HUES64 (cell line): ENCODE data around the gene GPANK1.

Experiments used
- H3K27ac ChIP-seq: 2 replicates; pipeline ENCODE4 v1.7.0; 2013; ENCODE audit warnings: low read depth, low read length, inconsistent platforms
- H3K27me3 ChIP-seq: 2 replicates; pipeline ENCODE4 v1.6.1; 2013; ENCODE audit warnings: mild to moderate bottlenecking, low read length; ENCODE audit not compliant: insufficient read depth
- H3K36me3 ChIP-seq: 2 replicates; pipeline ENCODE4 v1.6.1; 2013; ENCODE audit warnings: mild to moderate bottlenecking, low read length; ENCODE audit not compliant: insufficient read depth
- H3K4me1 ChIP-seq: 2 replicates; pipeline ENCODE4 v1.6.1; 2013; ENCODE audit warnings: mild to moderate bottlenecking, low read length, moderate library complexity; ENCODE audit not compliant: insufficient read depth
- H3K4me3 ChIP-seq: 2 replicates; pipeline ENCODE4 v1.5.1; 2013; ENCODE audit warnings: mild to moderate bottlenecking, low read length, moderate library complexity
- H3K9ac ChIP-seq: 2 replicates; pipeline ENCODE4 v1.6.1; 2013; ENCODE audit warnings: mild to moderate bottlenecking, low read depth, low read length
- H3K9me3 ChIP-seq: 2 replicates; pipeline ENCODE4 v1.6.1; 2013; ENCODE audit warnings: low read depth, low read length; ENCODE audit not compliant: insufficient read depth
- WGBS: fragments of 150-250, 120-280 bp; methylation state at CpG from one replicate; pipeline ENCODE4 v1.1.7; 2013; ENCODE audit warnings: missing lambda C conversion rate; 5-methylcytosine and 5-hydroxymethylcytosine counted together

The GPANK1 gene

DNA sequence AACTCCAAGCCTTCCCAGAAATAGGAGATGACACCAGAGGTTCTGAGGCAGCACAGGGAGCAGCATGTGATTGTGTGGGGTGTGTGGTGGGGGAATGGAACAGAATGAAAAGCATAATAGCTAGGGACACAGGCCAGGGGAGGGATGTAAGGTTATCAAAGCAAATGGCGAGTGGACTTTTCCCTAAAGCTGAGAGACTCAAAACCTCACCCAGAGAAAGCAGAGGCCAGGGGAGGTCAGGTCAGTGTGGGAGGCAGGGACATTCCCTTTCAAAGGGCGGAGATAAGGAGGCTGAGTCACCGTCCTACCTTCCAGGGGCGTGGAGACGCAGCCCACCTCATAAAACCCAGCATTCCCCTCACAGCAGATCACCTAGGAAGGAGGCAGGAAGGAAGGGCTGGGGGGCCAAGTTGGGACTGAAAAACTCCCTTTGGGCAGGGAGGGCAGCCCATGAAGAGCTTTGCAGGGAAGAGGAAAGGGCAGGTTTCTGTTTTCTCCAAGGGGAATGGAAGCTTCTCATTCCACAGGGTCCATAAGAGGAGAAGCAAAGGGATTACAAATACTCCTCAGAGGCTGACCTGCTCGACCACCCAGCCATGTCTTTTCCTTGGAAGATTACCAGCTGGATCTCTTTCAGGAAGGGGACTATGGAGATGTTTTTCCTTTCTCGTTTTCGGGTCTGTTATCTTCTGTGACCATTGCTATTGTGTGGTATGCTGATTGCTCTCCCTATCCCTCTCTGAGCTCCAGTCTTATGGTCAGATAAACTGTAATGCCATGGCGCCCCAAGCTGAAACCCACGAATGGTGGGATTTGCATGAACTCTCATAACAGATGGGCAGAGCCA, 25.7 kb upstream of the GPANK1 start:
- Histone ChIP-seq H3K4me1 (no peaks in the 10 kb centered on the region), H3K9ac (no peak overlapping the region), H3K27ac (no peak overlapping the region), H3K27me3 (no peaks in the 10 kb centered on the region), H3K4me3 (no peak overlapping the region), H3K36me3 (peaks cover 81% of the 10 kb centered on the region), H3K9me3 (no peaks in the 10 kb centered on the region)
- WGBS, result 71% methylated on average over 8 of the region's 10 CpGs

DNA sequence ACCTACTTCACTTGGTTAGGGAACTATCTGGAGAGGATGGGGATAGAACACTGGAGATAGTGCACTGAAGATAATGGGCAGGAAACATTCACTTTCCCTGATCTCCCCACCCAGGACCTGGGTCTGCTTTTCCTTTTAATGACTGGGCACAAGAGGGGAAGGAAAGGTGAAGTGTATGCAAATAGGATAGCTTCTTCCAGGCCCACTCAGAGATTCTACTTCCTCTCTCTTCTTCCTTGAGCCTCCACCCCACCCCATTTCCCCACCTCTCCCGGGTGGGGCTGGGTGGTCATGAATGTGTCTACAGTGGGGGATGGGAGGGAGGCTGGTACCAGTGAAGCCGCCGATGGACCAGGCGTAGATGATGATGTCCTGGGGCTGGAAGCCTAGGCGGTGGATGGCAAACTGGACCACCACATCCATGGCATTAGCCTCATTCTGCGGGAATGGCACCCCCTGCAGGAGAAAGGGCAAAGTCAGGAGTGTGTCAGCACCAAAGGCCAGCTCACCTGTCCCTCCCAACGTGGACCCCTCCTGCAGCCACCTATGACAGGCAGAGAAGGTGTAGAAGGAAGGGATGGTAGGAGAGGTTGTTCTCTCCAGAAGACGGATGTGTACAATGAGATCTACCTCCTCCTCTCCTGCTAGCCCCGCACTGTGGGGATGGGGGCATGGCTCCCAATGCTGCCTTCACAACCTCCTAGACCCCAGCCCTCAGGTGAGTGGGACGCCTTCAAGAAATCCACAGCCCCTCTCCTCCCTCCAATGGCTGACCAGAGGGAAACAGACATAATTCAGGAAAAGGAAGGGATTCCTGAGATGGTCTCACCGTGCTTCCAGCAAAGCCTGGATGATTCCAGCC, 24.7 kb upstream of the GPANK1 start:
- 89% methylated on average over 11 of the region's 11 CpGs for WGBS
- H3K27ac ChIP-seq, result no peak overlapping the region
- H3K4me1 ChIP-seq, result no peaks in the 10 kb centered on the region
- no peak overlapping the region for H3K4me3 ChIP-seq
- H3K9ac ChIP-seq, result no peak overlapping the region
- H3K9me3 ChIP-seq, result no peaks in the 10 kb centered on the region
- H3K36me3 ChIP-seq, result peaks cover 73% of the 10 kb centered on the region
- no peaks in the 10 kb centered on the region for H3K27me3 ChIP-seq

- H3K27me3 ChIP-seq, result no peaks in the 10 kb centered on the region
- no peaks in the 10 kb centered on the region for H3K9me3 ChIP-seq
- H3K36me3 ChIP-seq, result peaks cover 62% of the 10 kb centered on the region
- H3K4me3 ChIP-seq, result no peak overlapping the region
- no peaks in the 10 kb centered on the region for H3K4me1 ChIP-seq
- no peak overlapping the region for H3K9ac ChIP-seq
- 83% methylated on average over 14 of the region's 14 CpGs for WGBS
- H3K27ac ChIP-seq, result no peak overlapping the region
Observed at GRCh38 chr6:31687860-31688693, 23.3 kb upstream of the GPANK1 start.

DNA sequence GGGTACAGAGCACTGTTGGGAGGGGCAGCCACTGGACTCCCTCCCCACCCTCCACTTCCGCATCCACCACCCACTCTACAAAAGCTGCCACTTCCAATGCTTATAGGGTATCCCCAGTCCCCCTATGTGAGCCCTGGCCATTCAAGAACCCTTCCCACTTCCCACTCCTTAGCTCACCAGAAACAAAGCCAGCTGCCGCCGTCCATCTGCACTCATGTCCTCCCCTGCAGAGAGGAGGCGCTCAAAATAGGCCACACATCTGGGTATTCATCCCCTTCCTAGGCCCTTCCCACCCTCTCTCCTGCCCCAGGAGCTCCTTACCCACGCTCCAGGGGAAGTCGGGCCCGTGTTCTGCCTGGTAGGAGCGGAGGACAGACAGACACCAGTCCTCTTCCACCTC, 22.5 kb upstream of the GPANK1 start:
- H3K27ac ChIP-seq, result no peak overlapping the region
- no peak overlapping the region for H3K4me3 ChIP-seq
- H3K9ac ChIP-seq, result no peak overlapping the region
- no peaks in the 10 kb centered on the region for H3K4me1 ChIP-seq
- peaks cover 57% of the 10 kb centered on the region for H3K36me3 ChIP-seq
- H3K27me3 ChIP-seq, result peaks cover 5% of the 10 kb centered on the region
- H3K9me3 ChIP-seq, result no peaks in the 10 kb centered on the region
- 87% methylated on average over 8 of the region's 8 CpGs for WGBS

- Histone ChIP-seq H3K4me1 (no peaks in the 10 kb centered on the region), H3K4me3 (no peak overlapping the region), H3K36me3 (peaks cover 50% of the 10 kb centered on the region)
Observed at GRCh38 chr6:31686483-31686882, 21.7 kb upstream of the GPANK1 start.

DNA sequence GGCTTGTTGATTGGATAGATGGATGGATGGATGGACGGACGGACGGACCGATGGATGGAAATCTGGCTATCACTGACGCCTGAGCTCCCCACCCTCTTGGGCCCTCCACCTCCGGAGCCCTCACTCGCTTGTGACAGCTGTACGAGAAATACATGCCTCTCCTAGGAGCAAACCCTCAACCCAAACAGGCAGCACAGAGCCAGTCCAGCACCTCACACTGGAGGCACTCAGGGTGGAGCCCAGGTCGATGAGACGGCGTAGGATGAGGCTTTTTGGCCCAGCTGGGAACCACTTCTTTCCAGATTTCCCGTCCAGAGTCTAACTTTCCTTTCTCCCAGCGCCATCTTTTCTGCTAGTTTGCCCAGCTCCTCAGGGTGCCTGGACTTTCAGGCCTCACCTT, 18.8 kb upstream of the GPANK1 start:
- Histone ChIP-seq H3K9ac (no peak overlapping the region), H3K36me3 (peaks cover 26% of the 10 kb centered on the region), H3K27me3 (peaks cover 20% of the 10 kb centered on the region), H3K4me3 (peak overlapping the region; percentile 65), H3K9me3 (no peaks in the 10 kb centered on the region), H3K4me1 (no peaks in the 10 kb centered on the region), H3K27ac (no peak overlapping the region)
- 67% methylated on average over 13 of the region's 13 CpGs for WGBS

More at GRCh38 chr6:31686483-31686882, 21.7 kb upstream of the GPANK1 start:
- no peak overlapping the region for H3K9ac ChIP-seq
- H3K9me3 ChIP-seq, result no peaks in the 10 kb centered on the region
- peaks cover 13% of the 10 kb centered on the region for H3K27me3 ChIP-seq
- H3K27ac ChIP-seq, result no peak overlapping the region
- 89% methylated on average over 5 of the region's 5 CpGs for WGBS

DNA sequence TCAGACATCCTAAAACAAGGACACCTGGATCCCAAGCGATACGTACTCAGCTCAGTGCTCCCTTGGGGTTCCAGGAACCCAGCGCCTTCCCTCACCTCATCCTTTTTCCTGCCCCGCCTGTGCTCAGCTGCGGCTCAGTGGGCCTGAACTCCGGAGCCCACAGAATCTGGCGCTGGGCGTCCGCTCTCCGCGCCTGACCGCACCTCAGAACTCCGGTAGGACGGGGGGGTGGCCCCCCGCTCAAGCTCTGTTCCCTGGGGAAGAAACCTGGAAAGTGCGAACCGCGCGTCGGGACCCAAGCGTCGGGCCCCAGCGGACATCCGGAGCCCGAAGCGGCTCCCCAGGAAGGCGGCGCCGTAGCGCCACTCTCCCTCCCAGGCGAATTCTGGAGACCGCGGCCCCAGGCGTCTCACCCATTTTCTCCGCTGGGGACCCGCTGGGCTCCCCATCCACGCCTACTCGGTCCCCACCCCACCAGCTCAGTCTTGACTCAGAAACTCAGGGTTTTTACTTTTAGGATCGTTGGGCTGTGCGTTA, 16.4 kb upstream of the GPANK1 start:
- peak overlapping the region; percentile 31; the same call in 1 of the 2 replicates for H3K9ac ChIP-seq
- H3K4me3 ChIP-seq, result peak overlapping the region; percentile 60
- peaks cover 2% of the 10 kb centered on the region for H3K36me3 ChIP-seq
- H3K27me3 ChIP-seq, result peaks cover 20% of the 10 kb centered on the region
- 1% methylated on average over 40 of the region's 40 CpGs for WGBS
- H3K9me3 ChIP-seq, result no peaks in the 10 kb centered on the region
- no peaks in the 10 kb centered on the region for H3K4me1 ChIP-seq
- no peak overlapping the region for H3K27ac ChIP-seq

DNA sequence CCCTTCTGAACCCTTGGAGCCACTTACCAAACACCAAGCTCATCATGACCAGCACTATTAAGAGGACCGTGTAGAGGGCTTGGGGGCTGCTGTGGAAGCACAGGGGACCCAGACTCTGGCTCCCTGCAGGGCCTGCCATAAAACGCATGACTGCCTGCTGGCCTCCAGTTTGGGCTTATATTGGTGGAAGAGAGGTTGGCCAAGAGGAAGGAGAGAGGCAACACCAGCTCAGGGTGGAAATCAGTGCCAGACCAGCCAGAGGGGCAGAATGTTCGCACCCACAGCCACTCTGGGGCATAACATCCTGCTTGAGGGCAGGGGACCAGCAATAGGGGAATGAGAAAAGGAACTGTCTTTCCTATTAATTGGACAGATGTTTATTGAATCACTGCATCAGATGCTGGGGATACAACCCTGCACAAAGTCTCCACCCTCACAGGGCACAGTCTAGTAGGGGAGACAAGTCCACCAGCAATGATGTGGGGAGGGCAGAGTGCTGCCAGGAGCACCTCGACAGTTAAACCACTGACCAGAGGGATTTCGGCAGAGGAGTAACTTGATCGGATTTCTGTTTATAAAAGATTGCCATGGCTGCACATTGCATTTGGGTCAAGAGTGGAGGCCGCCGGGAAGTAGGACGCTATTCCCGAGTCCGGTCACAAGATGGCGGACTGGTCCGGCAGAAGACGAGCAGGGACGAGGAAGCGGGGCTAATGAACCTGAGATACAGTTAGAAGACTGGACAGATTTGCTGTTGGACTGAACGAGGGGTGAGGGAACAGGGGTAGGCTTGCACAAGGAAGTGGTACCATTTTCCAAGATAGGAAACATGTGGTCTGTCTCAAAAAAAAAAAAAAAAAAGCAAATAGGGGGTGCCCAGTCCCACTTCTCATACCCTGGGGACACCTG, 15.7 kb upstream of the GPANK1 start, which contains the start of gene LY6G5C:
TSS of gene LY6G5C (minus strand) at position 842 of the 909 bp plus-strand sequence. CDS start at position 148, 694 bp downstream.
- no peaks in the 10 kb centered on the region for H3K4me1 ChIP-seq
- peak within 1 kb of the TSS; percentile 60 for H3K4me3 ChIP-seq
- WGBS, result 18% methylated on average over 17 of the region's 17 CpGs
- H3K9me3 ChIP-seq, result no peaks in the 10 kb centered on the region
- peaks cover 20% of the 10 kb centered on the region for H3K27me3 ChIP-seq
- H3K9ac ChIP-seq, result peak within 1 kb of the TSS; percentile 31; the same call in 1 of the 2 replicates
- no peak within 1 kb of the TSS for H3K27ac ChIP-seq
- no peaks in the 10 kb centered on the region for H3K36me3 ChIP-seq

- H3K27ac ChIP-seq, result no peak overlapping the region
- peaks cover 20% of the 10 kb centered on the region for H3K27me3 ChIP-seq
- no peak overlapping the region for H3K9ac ChIP-seq
- 81% methylated on average over 8 of the region's 8 CpGs for WGBS
- peaks cover 6% of the 10 kb centered on the region for H3K36me3 ChIP-seq
- H3K4me1 ChIP-seq, result no peaks in the 10 kb centered on the region
- H3K4me3 ChIP-seq, result no peak overlapping the region
- H3K9me3 ChIP-seq, result no peaks in the 10 kb centered on the region
Observed at GRCh38 chr6:31677955-31678354, 13.2 kb upstream of the GPANK1 start.

DNA sequence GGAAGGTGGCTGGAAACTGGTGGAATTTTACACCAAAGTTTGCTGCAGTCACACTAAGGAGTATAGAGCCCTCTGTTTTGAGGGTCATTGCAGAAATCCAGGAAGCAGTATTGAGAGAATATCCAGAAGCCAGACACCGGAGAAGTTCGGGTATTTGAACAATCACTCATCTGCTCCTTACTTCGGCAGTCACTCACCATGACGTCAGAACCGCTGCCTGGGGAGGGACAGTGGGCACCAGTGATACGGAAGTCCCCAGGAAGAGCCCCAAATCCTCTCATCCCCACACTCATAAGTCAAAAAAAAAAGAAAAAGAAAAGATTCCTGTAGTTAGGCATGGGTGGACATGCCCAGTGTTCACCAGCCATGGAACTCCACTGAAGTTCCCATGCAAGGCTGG, 12.1 kb upstream of the GPANK1 start:
- no peaks in the 10 kb centered on the region for H3K9me3 ChIP-seq
- H3K36me3 ChIP-seq, result peaks cover 14% of the 10 kb centered on the region
- WGBS, result 78% methylated on average over 5 of the region's 6 CpGs
- no peaks in the 10 kb centered on the region for H3K4me1 ChIP-seq
- H3K27ac ChIP-seq, result no peak overlapping the region
- no peak overlapping the region for H3K9ac ChIP-seq
- no peak overlapping the region for H3K4me3 ChIP-seq
- peaks cover 11% of the 10 kb centered on the region for H3K27me3 ChIP-seq
